WTC11 (cell line): Measurements from ENCODE around the gene TPBGL. TPM values are rescaled to one million over a fixed set of nuclear protein-coding genes. Genes with fewer than 3 reads are reported as not detected.

Experiments used
- ATAC-seq: fragments of 200-7000 bp; cut with Tn5 transposase; 2 replicates; pipeline ENCODE4 v1.10.0; 2021; ENCODE audit warnings: mild to moderate bottlenecking, moderate library complexity
- CTCF ChIA-PET: fragments of 300-600 bp; sonication (Branson Sonifier 250); formaldehyde crosslinking; loops from one replicate; lab custom pipeline; 2021; ENCODE audit warnings: antibody characterized with exemption; lab: Charles Lee
- POLR2A ChIA-PET: fragments of 350-600 bp; sonication (Branson Sonifier 250); formaldehyde crosslinking; loops from one replicate; lab custom pipeline; 2021; ENCODE audit warnings: antibody characterized with exemption; lab: Charles Lee
- DNase-seq: peaks from one replicate; pipeline ENCODE4 v3.0.0; 2021; ENCODE audit warnings: low spot score
- H3K27ac Mint-ChIP-seq: 2 replicates; pipeline ENCODE4 v1.8.0; 2021; ENCODE audit warnings: mixed read lengths
- H3K27me3 Mint-ChIP-seq: 2 replicates; pipeline ENCODE4 v1.8.0; 2021; ENCODE audit warnings: low read depth, mild to moderate bottlenecking, moderate library complexity, mixed read lengths
- H3K36me3 Mint-ChIP-seq: 2 replicates; pipeline ENCODE4 v1.8.0; 2021; ENCODE audit warnings: mixed read lengths
- H3K4me1 Mint-ChIP-seq: 2 replicates; pipeline ENCODE4 v1.8.0; 2022; ENCODE audit warnings: mixed read lengths
- H3K4me3 Mint-ChIP-seq: 2 replicates; pipeline ENCODE4 v1.8.0; 2021; ENCODE audit warnings: mild to moderate bottlenecking, moderate library complexity, mixed read lengths
- H3K9me3 Mint-ChIP-seq: 2 replicates; pipeline ENCODE4 v1.8.0; 2021; ENCODE audit warnings: mixed read lengths
- ATF1 ChIP-seq: sonication (generic); formaldehyde crosslinking; IDR thresholded peaks from 2 replicates; pipeline ENCODE4 v1.8.1; 2023; ENCODE audit warnings: mild to moderate bottlenecking, moderate library complexity, missing genetic modification reagents
- CBFB ChIP-seq: sonication (generic); formaldehyde crosslinking; IDR thresholded peaks from 2 replicates; pipeline ENCODE4 v1.8.1; 2022; ENCODE audit warnings: mild to moderate bottlenecking, low read depth, missing genetic modification reagents
- CREM ChIP-seq: sonication (generic); formaldehyde crosslinking; IDR thresholded peaks from 2 replicates; pipeline ENCODE4 v1.8.1; 2022; ENCODE audit warnings: mild to moderate bottlenecking, missing genetic modification reagents, moderate library complexity
- FOXK1 ChIP-seq: sonication (generic); formaldehyde crosslinking; IDR thresholded peaks from 2 replicates; pipeline ENCODE4 v1.8.0; 2022; ENCODE audit warnings: mild to moderate bottlenecking, moderate library complexity, missing genetic modification reagents
- JAZF1 ChIP-seq: fragments of 250-450 bp; sonication (Bioruptor Pico); IDR thresholded peaks from 2 replicates; pipeline ENCODE4 v1.9.0; 2021; ENCODE audit warnings: moderate library complexity, mild to moderate bottlenecking, inconsistent platforms
- JUN ChIP-seq: sonication (generic); formaldehyde crosslinking; IDR thresholded peaks from 2 replicates; pipeline ENCODE4 v1.8.0; 2023; ENCODE audit warnings: mild to moderate bottlenecking, missing genetic modification reagents
- MXD4 ChIP-seq: fragments of 250-450 bp; sonication (Bioruptor Pico); IDR thresholded peaks from 2 replicates; pipeline ENCODE4 v1.8.0; 2021; ENCODE audit warnings: mild to moderate bottlenecking, moderate library complexity, borderline replicate concordance
- MYBL2 ChIP-seq: sonication (generic); formaldehyde crosslinking; IDR thresholded peaks from 2 replicates; pipeline ENCODE4 v1.8.1; 2023; ENCODE audit warnings: mild to moderate bottlenecking, moderate library complexity, missing genetic modification reagents
- SMAD4 ChIP-seq: sonication (generic); formaldehyde crosslinking; IDR thresholded peaks from 2 replicates; pipeline ENCODE4 v1.8.0; 2022; ENCODE audit warnings: mild to moderate bottlenecking, missing genetic modification reagents
- SOX15 ChIP-seq: fragments of 250-450 bp; sonication (Bioruptor Pico); IDR thresholded peaks from 2 replicates; pipeline ENCODE4 v1.9.0; 2021; ENCODE audit warnings: mild to moderate bottlenecking
- ZNF138 ChIP-seq: sonication (generic); formaldehyde crosslinking; conservative IDR thresholded peaks from 2 replicates; pipeline ENCODE4 v1.8.1; 2022; ENCODE audit warnings: mild to moderate bottlenecking, moderate library complexity, missing genetic modification reagents
- ZNF263 ChIP-seq: sonication (generic); formaldehyde crosslinking; IDR thresholded peaks from 2 replicates; pipeline ENCODE4 v1.8.1; 2022; ENCODE audit warnings: low read depth, mild to moderate bottlenecking, moderate library complexity, missing genetic modification reagents
- ZNF396 ChIP-seq: fragments of 250-450 bp; sonication (Bioruptor Pico); IDR thresholded peaks from 2 replicates; pipeline ENCODE4 v1.8.0; 2021; ENCODE audit warnings: mild to moderate bottlenecking, moderate library complexity, borderline replicate concordance
- total RNA-seq: library from RNA; stranded (reverse); gene quantifications from 3 replicates; pipeline ENCODE4 v1.2.3, GENCODE V29; 2021
- TF ChIP-seq, protein P1 (sequence below): sonication (generic); formaldehyde crosslinking; IDR thresholded peaks from 2 replicates; pipeline ENCODE4 v1.8.0; 2023; ENCODE audit warnings: mild to moderate bottlenecking, missing genetic modification reagents
- TF ChIP-seq, protein P2 (sequence below): sonication (generic); formaldehyde crosslinking; IDR thresholded peaks from 2 replicates; pipeline ENCODE4 v1.8.1; 2022; ENCODE audit warnings: low read depth, mild to moderate bottlenecking, moderate library complexity, missing genetic modification reagents, borderline replicate concordance
- TF ChIP-seq, protein P3 (sequence below): sonication (generic); formaldehyde crosslinking; IDR thresholded peaks from 2 replicates; pipeline ENCODE4 v1.8.0; 2023; ENCODE audit warnings: missing genetic modification reagents
- TF ChIP-seq, protein P4 (sequence below): sonication (generic); formaldehyde crosslinking; IDR thresholded peaks from 2 replicates; pipeline ENCODE4 v1.8.0; 2023; ENCODE audit warnings: missing genetic modification reagents, mild to moderate bottlenecking, borderline replicate concordance

The TPBGL gene
- total RNA-seq, 1 experiment from 2014 or later = 0.37 TPM

DNA sequence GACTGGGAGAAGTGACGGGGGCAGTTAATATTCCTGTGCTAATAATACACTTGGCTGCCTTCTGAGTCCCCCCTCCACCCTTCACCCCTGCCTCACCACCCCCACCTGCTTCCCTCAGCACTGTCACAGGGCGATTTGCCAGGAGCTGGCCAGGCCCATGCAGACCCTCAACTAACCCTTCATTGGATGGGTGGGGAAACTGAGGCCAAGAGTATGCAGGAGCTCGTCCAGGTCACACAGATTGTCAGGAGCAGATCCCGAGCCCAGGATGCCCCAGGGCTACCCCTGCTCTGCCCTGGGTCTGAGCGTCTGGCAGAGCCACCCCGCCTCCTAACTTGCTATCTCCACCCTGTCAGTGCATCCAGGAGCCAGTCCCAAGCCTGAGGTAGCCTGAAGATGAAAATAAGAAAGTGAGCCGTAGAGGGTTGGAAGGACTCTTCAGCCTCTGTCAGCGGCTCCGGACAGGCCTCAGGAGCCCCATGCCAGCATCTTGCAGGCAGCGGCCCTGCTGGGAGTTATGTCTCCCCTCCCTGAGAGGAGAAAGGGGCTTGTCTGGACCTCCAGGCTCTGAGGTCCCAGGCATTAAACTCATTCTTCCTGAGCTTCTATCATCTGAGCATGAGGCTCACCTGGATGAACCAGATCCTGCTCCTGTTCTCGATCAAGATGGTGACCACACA lies 6.2 kb downstream of the TPBGL start:
- H3K27ac Mint-ChIP-seq = no peak overlapping the region
- peaks cover 4% of the 10 kb centered on the region for H3K4me1 Mint-ChIP-seq
- H3K9me3 Mint-ChIP-seq = peaks cover 3% of the 10 kb centered on the region
- no peak for DNase-seq
- no peaks in the 10 kb centered on the region for H3K36me3 Mint-ChIP-seq
- ChIA-PET CTCF (interaction anchor here (1.7 to 5.0 kb wide), 4 partner anchors 32 to 103 kb away, joined by 5 to 160 read pairs (median 48); no protein-coding TSS in a partner anchor), POLR2A (interaction anchor here (0.6 kb wide), 1 partner anchor 323 kb away, joined by 3 read pairs; no protein-coding TSS in a partner anchor)
- TF ChIP-seq ZNF138 (CRISPR knock-in tag) (no peak), MXD4 (CRISPR knock-in tag) (no peak), ATF1 (CRISPR knock-in tag) (no peak), FOXK1 (CRISPR knock-in tag) (no peak), ZNF263 (CRISPR knock-in tag) (no peak), JUN (CRISPR knock-in tag) (no peak), SOX15 (no peak), SMAD4 (CRISPR knock-in tag) (no peak), MYBL2 (CRISPR knock-in tag) (no peak), JAZF1 (CRISPR knock-in tag) (no peak), CREM (CRISPR knock-in tag) (no peak), CBFB (no peak), ZNF396 (CRISPR knock-in tag) (no peak)
- TF ChIP-seq, protein P1, sequence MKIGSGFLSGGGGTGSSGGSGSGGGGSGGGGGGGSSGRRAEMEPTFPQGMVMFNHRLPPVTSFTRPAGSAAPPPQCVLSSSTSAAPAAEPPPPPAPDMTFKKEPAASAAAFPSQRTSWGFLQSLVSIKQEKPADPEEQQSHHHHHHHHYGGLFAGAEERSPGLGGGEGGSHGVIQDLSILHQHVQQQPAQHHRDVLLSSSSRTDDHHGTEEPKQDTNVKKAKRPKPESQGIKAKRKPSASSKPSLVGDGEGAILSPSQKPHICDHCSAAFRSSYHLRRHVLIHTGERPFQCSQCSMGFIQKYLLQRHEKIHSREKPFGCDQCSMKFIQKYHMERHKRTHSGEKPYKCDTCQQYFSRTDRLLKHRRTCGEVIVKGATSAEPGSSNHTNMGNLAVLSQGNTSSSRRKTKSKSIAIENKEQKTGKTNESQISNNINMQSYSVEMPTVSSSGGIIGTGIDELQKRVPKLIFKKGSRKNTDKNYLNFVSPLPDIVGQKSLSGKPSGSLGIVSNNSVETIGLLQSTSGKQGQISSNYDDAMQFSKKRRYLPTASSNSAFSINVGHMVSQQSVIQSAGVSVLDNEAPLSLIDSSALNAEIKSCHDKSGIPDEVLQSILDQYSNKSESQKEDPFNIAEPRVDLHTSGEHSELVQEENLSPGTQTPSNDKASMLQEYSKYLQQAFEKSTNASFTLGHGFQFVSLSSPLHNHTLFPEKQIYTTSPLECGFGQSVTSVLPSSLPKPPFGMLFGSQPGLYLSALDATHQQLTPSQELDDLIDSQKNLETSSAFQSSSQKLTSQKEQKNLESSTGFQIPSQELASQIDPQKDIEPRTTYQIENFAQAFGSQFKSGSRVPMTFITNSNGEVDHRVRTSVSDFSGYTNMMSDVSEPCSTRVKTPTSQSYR (CRISPR knock-in tag) = no peak
- TF ChIP-seq, protein P2, sequence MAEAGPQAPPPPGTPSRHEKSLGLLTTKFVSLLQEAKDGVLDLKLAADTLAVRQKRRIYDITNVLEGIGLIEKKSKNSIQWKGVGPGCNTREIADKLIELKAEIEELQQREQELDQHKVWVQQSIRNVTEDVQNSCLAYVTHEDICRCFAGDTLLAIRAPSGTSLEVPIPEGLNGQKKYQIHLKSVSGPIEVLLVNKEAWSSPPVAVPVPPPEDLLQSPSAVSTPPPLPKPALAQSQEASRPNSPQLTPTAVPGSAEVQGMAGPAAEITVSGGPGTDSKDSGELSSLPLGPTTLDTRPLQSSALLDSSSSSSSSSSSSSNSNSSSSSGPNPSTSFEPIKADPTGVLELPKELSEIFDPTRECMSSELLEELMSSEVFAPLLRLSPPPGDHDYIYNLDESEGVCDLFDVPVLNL (CRISPR knock-in tag) = no peak
- TF ChIP-seq, protein P3, sequence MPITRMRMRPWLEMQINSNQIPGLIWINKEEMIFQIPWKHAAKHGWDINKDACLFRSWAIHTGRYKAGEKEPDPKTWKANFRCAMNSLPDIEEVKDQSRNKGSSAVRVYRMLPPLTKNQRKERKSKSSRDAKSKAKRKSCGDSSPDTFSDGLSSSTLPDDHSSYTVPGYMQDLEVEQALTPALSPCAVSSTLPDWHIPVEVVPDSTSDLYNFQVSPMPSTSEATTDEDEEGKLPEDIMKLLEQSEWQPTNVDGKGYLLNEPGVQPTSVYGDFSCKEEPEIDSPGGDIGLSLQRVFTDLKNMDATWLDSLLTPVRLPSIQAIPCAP (CRISPR knock-in tag) = no peak
- TF ChIP-seq, protein P4, sequence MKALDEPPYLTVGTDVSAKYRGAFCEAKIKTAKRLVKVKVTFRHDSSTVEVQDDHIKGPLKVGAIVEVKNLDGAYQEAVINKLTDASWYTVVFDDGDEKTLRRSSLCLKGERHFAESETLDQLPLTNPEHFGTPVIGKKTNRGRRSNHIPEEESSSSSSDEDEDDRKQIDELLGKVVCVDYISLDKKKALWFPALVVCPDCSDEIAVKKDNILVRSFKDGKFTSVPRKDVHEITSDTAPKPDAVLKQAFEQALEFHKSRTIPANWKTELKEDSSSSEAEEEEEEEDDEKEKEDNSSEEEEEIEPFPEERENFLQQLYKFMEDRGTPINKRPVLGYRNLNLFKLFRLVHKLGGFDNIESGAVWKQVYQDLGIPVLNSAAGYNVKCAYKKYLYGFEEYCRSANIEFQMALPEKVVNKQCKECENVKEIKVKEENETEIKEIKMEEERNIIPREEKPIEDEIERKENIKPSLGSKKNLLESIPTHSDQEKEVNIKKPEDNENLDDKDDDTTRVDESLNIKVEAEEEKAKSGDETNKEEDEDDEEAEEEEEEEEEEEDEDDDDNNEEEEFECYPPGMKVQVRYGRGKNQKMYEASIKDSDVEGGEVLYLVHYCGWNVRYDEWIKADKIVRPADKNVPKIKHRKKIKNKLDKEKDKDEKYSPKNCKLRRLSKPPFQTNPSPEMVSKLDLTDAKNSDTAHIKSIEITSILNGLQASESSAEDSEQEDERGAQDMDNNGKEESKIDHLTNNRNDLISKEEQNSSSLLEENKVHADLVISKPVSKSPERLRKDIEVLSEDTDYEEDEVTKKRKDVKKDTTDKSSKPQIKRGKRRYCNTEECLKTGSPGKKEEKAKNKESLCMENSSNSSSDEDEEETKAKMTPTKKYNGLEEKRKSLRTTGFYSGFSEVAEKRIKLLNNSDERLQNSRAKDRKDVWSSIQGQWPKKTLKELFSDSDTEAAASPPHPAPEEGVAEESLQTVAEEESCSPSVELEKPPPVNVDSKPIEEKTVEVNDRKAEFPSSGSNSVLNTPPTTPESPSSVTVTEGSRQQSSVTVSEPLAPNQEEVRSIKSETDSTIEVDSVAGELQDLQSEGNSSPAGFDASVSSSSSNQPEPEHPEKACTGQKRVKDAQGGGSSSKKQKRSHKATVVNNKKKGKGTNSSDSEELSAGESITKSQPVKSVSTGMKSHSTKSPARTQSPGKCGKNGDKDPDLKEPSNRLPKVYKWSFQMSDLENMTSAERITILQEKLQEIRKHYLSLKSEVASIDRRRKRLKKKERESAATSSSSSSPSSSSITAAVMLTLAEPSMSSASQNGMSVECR (CRISPR knock-in tag) = no peak
- TF ChIP-seq, all 79 proteins: peak for 0
- ATAC-seq = no peak
- H3K4me3 Mint-ChIP-seq = no peak overlapping the region
- peaks cover 68% of the 10 kb centered on the region for H3K27me3 Mint-ChIP-seq
